PFSK-1 (cell line): ENCODE data around the gene CCL19.

Experiments
- FOXP2 ChIP-seq: optimal IDR thresholded peaks from 2 replicates; pipeline ENCODE3; 2011; ENCODE audit warnings: borderline replicate concordance, control low read depth, inconsistent platforms; ENCODE audit not compliant: insufficient read depth; ENCODE audit errors: extremely low read length, extremely low read depth
- POLR2AphosphoS5 ChIP-seq: IDR thresholded peaks from 2 replicates; pipeline ENCODE4 v1.6.1; 2012; ENCODE audit warnings: low read depth, mild to moderate bottlenecking, control low read depth, low read length, moderate library complexity
- SIN3A ChIP-seq: IDR thresholded peaks from 2 replicates; pipeline ENCODE4 v1.6.1; 2012; ENCODE audit warnings: mild to moderate bottlenecking, low read length, moderate library complexity, borderline replicate concordance; ENCODE audit not compliant: insufficient read depth
- TAF1 ChIP-seq: IDR thresholded peaks from 2 replicates; pipeline ENCODE4 v1.6.1; 2012; ENCODE audit warnings: low read length, control low read depth, borderline replicate concordance; ENCODE audit not compliant: insufficient read depth
- TF ChIP-seq, protein P1 (sequence below), 2 experiments: IDR thresholded peaks; 2 replicates each; pipeline versions ENCODE4 v1.6.1 to v1.8.0; 2011 to 2012; ENCODE audit warnings: low read depth in 2 of 2, low read length in 2 of 2, control low read depth in 1 of 2, inconsistent platforms in 1 of 2, mild to moderate bottlenecking in 1 of 2, moderate library complexity in 1 of 2; ENCODE audit not compliant: insufficient read depth in 1 of 2

CCL19 gene

GRCh38 chr9:34691936-34692315 lies 850 bp upstream of the CCL19 start:
- no peak for TF ChIP-seq POLR2AphosphoS5
- TF ChIP-seq TAF1 = no peak
- TF ChIP-seq, protein P1, sequence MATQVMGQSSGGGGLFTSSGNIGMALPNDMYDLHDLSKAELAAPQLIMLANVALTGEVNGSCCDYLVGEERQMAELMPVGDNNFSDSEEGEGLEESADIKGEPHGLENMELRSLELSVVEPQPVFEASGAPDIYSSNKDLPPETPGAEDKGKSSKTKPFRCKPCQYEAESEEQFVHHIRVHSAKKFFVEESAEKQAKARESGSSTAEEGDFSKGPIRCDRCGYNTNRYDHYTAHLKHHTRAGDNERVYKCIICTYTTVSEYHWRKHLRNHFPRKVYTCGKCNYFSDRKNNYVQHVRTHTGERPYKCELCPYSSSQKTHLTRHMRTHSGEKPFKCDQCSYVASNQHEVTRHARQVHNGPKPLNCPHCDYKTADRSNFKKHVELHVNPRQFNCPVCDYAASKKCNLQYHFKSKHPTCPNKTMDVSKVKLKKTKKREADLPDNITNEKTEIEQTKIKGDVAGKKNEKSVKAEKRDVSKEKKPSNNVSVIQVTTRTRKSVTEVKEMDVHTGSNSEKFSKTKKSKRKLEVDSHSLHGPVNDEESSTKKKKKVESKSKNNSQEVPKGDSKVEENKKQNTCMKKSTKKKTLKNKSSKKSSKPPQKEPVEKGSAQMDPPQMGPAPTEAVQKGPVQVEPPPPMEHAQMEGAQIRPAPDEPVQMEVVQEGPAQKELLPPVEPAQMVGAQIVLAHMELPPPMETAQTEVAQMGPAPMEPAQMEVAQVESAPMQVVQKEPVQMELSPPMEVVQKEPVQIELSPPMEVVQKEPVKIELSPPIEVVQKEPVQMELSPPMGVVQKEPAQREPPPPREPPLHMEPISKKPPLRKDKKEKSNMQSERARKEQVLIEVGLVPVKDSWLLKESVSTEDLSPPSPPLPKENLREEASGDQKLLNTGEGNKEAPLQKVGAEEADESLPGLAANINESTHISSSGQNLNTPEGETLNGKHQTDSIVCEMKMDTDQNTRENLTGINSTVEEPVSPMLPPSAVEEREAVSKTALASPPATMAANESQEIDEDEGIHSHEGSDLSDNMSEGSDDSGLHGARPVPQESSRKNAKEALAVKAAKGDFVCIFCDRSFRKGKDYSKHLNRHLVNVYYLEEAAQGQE (IDR thresholded peaks at IDR 0.05; ENCODE audit: insufficient read depth in 1 of 2, low read depth in 2 of 2, low read length in 2 of 2) = no peak
- no peak for TF ChIP-seq SIN3A
- TF ChIP-seq FOXP2 = no peak

- TF ChIP-seq SIN3A = no peak
- TF ChIP-seq FOXP2 = no peak
Measured at GRCh38 chr9:34689512-34689911, 1.6 kb downstream of the CCL19 start.

DNA sequence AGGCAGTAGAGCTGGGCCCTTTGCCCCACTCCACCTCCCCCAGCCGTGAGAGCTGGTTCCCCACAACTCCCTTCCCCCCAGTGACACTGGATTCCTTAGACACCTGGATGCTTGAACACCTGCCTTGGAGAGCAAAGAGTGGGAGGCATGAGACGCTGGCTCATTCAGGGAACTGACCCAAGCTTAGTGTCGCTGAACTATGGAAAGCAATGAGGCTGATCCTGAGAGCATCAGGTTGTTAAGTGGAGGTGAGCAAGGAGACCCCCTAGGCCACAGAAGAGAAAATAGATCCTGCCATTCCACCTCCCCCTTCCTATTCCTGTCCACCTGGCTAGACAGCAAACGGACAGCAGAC lies 2.0 kb downstream of the CCL19 start:
- TF ChIP-seq POLR2AphosphoS5 (no peak), FOXP2 (no peak), SIN3A (no peak), TAF1 (no peak)
- TF ChIP-seq, protein P1 (IDR thresholded peaks at IDR 0.05; ENCODE audit: insufficient read depth in 1 of 2, low read depth in 2 of 2, low read length in 2 of 2) = no peak

GRCh38 chr9:34688329-34689115 lies 2.6 kb downstream of the CCL19 start:
- TF ChIP-seq POLR2AphosphoS5 (no peak), TAF1 (no peak), SIN3A (no peak), FOXP2 (no peak)

- TF ChIP-seq POLR2AphosphoS5 (no peak), FOXP2 (no peak), SIN3A (no peak), TAF1 (no peak)
- TF ChIP-seq, protein P1 (IDR thresholded peaks at IDR 0.05; ENCODE audit: insufficient read depth in 1 of 2, low read depth in 2 of 2, low read length in 2 of 2) = no peak
Measured at GRCh38 chr9:34687276-34688030, 3.6 kb downstream of the CCL19 start.

DNA sequence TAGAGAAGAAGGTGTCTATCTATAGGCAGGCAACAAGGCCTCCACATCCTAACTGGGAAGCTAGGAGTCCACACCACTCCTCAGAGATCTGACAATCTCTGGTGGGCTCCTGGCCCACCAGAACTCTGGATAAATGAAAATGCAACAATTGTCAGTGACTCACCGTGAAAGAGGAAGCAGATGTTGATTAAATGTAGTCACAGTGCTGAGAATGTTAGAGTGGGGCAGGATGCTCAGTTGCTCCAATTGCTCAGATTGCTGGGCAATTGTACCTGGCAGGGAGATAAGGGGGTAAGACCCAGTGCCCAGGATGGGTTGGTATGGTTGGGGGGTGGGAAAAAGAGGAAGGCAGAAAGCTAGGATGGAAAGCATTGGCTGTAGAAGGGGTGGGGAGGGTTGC lies 4.3 kb downstream of the CCL19 start:
- no peak for TF ChIP-seq POLR2AphosphoS5
- TF ChIP-seq, protein P1 (IDR thresholded peaks at IDR 0.05; ENCODE audit: insufficient read depth in 1 of 2, low read depth in 2 of 2, low read length in 2 of 2) = no peak
